DMS 273 treated with DMSO at 0.1 percent for 48 hours (cell line): Measurements from ENCODE around the gene LRRC32.

Experiments
- DNase-seq: peaks from one replicate; lab custom pipeline; 2025; lab: John Stamatoyannopoulos, UW

The LRRC32 gene

GRCh38 chr11:76699451-76700091, 29.0 kb upstream of the LRRC32 start:
- DNase-seq = no peak

DNA sequence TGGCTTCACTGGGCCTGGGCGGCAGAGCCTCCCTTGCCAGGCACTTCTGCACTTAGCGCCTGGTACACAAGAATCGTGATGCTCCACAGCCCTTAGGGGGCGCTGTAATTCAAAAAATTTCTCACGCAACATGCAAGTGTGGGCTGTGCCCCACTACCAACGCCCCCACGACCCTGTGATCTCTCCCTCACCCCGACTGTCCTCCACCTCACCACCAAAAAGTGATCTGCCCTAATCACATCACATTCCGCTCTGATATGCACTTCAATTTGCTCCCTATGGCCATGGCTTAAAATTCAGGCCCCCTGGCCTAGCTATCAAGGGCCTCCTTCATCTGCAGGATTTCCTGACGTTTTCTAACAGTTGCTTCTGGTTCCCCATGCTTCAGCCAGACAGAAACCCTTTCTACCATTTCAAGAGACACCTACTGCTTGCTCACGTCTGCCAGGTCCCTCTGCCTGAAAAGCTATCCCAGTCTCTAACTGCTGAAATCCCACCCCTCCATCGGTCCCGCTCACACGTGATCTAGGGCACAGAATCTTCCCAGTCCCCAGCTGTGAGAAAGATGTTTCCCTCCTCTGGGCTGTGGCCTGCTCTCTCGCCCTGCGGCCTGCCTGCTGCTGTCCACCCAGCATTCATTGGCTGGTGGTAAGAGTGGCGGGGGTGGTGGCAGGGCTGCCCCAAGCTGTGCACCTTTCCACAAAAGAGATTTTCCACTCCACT, 27.9 kb upstream of the LRRC32 start:
- no peak for DNase-seq

DNA sequence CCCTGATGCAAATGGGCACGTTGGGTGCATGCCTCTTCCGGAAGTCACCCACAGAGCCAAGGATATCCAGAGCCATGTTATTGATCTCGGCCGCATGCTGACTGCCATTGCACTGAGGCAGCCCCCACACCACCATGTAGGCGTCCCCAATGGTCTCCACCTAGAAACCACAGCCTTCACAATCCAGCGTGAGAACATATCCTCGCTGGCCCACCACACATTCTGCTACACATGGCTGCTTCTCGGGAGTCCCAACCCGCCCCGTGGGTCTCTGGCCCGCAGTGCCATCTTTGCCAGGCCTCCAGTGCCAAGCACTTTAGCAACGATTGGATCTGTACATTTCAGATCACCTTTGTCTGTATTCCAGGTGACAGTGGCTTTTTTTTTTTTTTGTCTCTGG, 26.2 kb upstream of the LRRC32 start:
- no peak for DNase-seq

DNA sequence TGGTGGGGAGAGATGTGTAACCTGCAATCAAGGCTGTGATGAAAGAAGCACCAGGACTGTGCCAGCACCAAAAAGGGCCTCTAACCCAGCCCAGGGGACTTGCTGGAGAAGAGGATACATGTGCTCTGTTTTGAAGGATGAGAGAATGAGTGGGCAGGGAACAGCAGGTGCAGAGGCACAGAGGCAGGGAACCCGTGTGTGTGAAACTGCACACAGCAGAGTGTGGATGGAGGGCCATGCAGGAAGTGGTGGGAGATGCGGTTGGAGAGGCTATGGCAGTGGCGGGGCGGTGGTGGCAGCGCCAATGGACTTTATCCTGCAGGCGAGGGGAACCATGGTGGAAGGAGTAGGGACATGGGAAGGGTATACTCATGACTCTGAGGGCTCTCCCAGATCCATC, 25.2 kb upstream of the LRRC32 start:
- no peak for DNase-seq

GRCh38 chr11:76695133-76695532, 24.6 kb upstream of the LRRC32 start:
- no peak for DNase-seq

GRCh38 chr11:76694664-76695063, 24.1 kb upstream of the LRRC32 start:
- no peak for DNase-seq

GRCh38 chr11:76693806-76694205, 23.3 kb upstream of the LRRC32 start:
- DNase-seq = no peak

GRCh38 chr11:76692956-76693355, 22.4 kb upstream of the LRRC32 start:
- DNase-seq = no peak

GRCh38 chr11:76691655-76692054, 21.1 kb upstream of the LRRC32 start:
- DNase-seq = no peak

DNA sequence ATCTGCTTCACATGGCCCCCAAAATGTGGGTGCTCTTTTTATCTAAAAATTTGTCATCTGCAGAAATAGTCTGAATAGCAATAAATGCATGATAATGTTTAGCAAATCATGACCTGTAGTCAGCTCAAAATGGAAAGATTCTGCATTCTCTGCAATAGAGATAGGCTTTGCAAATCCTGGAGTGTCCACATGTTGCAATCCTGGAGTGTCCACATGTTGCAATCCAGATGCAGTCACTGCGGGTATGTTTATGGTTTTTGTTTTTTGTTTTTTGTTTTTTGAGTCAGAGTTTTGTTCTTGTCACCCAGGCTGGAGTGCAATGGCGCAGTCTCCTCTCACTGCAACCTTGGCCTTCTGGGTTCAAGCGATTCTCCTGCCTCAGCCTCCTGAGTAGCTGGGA, 20.2 kb upstream of the LRRC32 start:
- DNase-seq = no peak

DNA sequence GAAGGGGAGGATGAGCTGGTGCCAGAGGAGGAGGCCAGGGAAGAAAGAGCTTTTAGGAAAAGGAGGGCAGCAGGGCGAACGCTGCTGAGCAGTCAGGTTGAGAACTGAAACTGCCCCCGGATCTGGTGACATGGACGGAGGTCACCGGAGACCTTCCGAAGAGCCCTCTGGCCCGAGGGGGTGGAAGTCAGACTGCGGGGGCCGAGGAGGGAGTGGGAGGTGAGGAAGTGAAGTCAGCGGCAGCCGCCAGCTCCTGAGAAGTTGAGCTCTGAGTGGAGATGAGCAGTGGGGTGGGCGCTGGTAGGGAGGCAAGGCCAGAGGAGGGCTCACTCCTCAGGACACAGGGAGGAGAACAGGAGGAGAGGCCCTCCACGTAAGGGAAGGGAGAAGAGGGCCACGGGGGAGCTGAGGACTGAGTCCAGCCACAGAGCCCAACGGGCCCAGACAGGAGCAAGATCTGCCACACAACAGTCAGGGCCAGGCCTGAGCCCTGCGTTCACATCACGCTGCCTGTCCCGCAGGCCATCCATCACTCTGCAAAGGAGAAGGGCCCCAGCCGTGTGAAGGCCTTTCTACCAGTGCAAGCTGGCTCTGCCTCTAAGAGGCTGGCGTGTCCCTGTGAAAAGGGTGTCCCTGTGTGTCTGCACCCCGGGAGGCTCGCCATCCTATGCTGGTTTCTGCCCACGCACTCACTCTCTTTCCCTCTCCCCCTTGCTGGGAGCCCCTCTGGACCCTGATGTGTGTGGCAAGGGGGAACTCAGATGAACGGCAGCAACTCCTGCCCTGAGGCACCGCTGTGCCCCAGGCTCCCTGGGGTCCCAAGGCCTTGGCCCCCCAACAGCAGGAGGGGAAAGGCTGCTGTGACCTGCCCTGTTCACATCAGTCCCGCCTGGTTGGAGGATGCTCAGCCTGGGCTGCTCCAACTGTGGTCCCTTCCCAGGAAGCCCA, 19.0 kb upstream of the LRRC32 start:
- DNase-seq = no peak

- DNase-seq = no peak
These were observed 17.6 kb upstream of the LRRC32 start for GRCh38 chr11:76688146-76688545.

DNA sequence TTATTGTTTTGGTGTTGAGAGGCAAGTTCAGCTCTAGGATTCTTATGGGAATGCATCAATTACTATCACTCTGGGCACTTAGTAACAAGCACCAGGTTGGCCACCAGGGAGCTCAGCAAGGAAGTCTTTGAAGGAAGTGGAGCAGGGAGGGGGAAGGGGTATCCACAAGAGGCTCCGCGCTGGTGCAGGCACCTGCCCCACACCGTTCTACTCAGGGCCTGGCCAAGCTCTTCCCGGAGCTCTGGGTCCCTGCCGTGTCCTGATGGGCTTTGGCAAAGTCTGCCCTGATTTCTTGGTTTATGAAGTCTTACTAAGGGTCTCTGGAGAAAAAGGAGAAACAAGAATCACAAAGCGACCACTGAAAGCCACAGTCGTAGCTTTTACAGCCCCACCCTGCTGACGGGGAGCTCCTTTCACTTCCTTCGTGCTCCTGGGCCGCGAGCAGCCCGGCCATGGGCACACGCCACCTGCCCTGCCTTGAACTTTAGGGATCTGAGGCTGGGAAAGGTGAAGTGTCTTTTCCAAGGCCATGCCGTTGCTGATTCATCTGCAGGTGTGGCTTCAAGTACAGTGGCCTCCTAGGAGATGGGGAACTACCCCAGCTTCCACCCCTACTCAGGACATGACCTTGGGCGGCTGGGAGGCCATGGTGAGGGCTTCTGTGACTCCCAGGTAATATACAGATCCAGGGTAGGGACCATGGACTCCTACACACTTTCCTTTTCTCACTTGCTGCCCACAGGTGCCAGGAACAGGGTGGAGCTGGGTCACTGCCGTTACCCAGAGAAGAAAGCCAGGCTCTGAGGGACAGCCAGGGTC, 15.9 kb upstream of the LRRC32 start:
- no peak for DNase-seq

- no peak for DNase-seq
These were observed 15.3 kb upstream of the LRRC32 start for GRCh38 chr11:76685831-76686230.

GRCh38 chr11:76685237-76685636, 14.7 kb upstream of the LRRC32 start:
- DNase-seq = no peak

DNA sequence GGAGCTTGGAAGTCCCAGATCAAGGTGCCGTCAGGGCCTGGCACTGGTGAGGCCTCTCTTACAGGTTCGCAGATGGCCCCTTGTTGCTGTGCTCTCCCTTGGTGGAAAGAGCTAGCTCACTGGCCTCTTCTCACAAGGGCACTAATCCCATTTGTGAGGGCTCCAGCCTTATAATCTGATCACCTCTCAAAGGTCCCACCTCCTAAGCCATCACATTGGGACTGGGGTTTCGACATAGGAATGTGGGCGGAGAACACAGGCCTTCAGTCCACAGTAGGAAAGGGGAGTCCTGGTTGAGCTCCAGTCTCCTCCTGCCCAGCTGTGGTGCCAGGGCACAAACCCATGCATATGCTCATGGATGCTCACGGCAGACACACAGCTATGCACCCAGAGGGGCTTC, 14.0 kb upstream of the LRRC32 start:
- DNase-seq = no peak

GRCh38 chr11:76683161-76684095, 12.9 kb upstream of the LRRC32 start:
- DNase-seq = no peak

- no peak for DNase-seq
These were observed 12.1 kb upstream of the LRRC32 start for GRCh38 chr11:76682684-76683083.

GRCh38 chr11:76682106-76682505, 11.6 kb upstream of the LRRC32 start:
- DNase-seq = no peak

- DNase-seq = peak; percentile 11
These were observed 10.2 kb upstream of the LRRC32 start for GRCh38 chr11:76680518-76681425.
